ENCODE measurements around the gene CP. TPM values are rescaled to one million over a fixed set of nuclear protein-coding genes. Genes with fewer than 3 reads are reported as not detected.

CP gene
- total RNA-seq, 6 experiments from 2014 or later = not detected

GRCh38 chr3:149167898-149168297 is 53.7 kb downstream of the CP start:
- Mint-ChIP-seq H3K36me3 (ENCODE audit: low read depth) (peaks cover 30% of the 10 kb centered on the region), H3K9me3 (no peaks in the 10 kb centered on the region), H3K27ac (no peak overlapping the region), H3K4me1 (ENCODE audit: low read depth) (no peaks in the 10 kb centered on the region), H3K27me3 (ENCODE audit: insufficient read depth) (no peaks in the 10 kb centered on the region), H3K4me3 (no peak overlapping the region)
- TF ChIP-seq CTCF (IDR thresholded peaks at IDR 0.05) = no peak
- no peak for DNase-seq

- no peak for DNase-seq
- no peak for TF ChIP-seq CTCF (IDR thresholded peaks at IDR 0.05)
- H3K4me1 Mint-ChIP-seq (ENCODE audit: low read depth) = no peaks in the 10 kb centered on the region
- H3K27ac Mint-ChIP-seq = no peak overlapping the region; the same call in 1 of the 2 replicates
- H3K36me3 Mint-ChIP-seq (ENCODE audit: low read depth) = peaks cover 19% of the 10 kb centered on the region
- no peaks in the 10 kb centered on the region for H3K27me3 Mint-ChIP-seq (ENCODE audit: insufficient read depth)
- no peaks in the 10 kb centered on the region for H3K9me3 Mint-ChIP-seq
- no peak overlapping the region for H3K4me3 Mint-ChIP-seq
Observed at GRCh38 chr3:149163066-149163465, 58.6 kb downstream of the CP start.

- no peak for TF ChIP-seq CTCF (IDR thresholded peaks at IDR 0.05)
- Mint-ChIP-seq H3K27me3 (ENCODE audit: insufficient read depth) (no peaks in the 10 kb centered on the region), H3K4me1 (ENCODE audit: low read depth) (no peaks in the 10 kb centered on the region), H3K27ac (no peak overlapping the region), H3K36me3 (ENCODE audit: low read depth) (peaks cover 24% of the 10 kb centered on the region), H3K9me3 (no peaks in the 10 kb centered on the region), H3K4me3 (no peak overlapping the region)
- DNase-seq = no peak
Observed at GRCh38 chr3:149162007-149162406, 59.6 kb downstream of the CP start.

- H3K9me3 Mint-ChIP-seq = no peaks in the 10 kb centered on the region
- no peak overlapping the region for H3K4me3 Mint-ChIP-seq
- peaks cover 19% of the 10 kb centered on the region for H3K36me3 Mint-ChIP-seq (ENCODE audit: low read depth)
- no peaks in the 10 kb centered on the region for H3K27me3 Mint-ChIP-seq (ENCODE audit: insufficient read depth)
- H3K27ac Mint-ChIP-seq = no peak overlapping the region
- no peak for DNase-seq
- no peaks in the 10 kb centered on the region for H3K4me1 Mint-ChIP-seq (ENCODE audit: low read depth)
- TF ChIP-seq CTCF (IDR thresholded peaks at IDR 0.05) = no peak
Observed at GRCh38 chr3:149160754-149161300, 60.8 kb downstream of the CP start.

GRCh38 chr3:149153402-149153801 is 68.2 kb downstream of the CP start:
- no peak for TF ChIP-seq CTCF (IDR thresholded peaks at IDR 0.05)
- peak overlapping the region; percentile 16; the same call in 1 of the 2 replicates for H3K27ac Mint-ChIP-seq
- H3K4me3 Mint-ChIP-seq = no peak overlapping the region
- H3K36me3 Mint-ChIP-seq (ENCODE audit: low read depth) = peaks cover 28% of the 10 kb centered on the region
- H3K27me3 Mint-ChIP-seq (ENCODE audit: insufficient read depth) = no peaks in the 10 kb centered on the region; the same call in 1 of the 2 replicates
- DNase-seq = peak; percentile 12
- H3K9me3 Mint-ChIP-seq = no peaks in the 10 kb centered on the region
- peaks cover 24% of the 10 kb centered on the region for H3K4me1 Mint-ChIP-seq (ENCODE audit: low read depth)

All from HFFc6 (cell line).